ENCODE data around the gene GRAPL.
"Not testable (repeated sequence)": the region's sequence is repeated elsewhere in the genome, so short reads cannot be mapped to it uniquely, and the experiment has no call there.

GRAPL gene

GRCh38 chr17:19137959-19138358, 10.6 kb downstream of the GRAPL start:
- not testable (repeated sequence) for DNase-seq

GRCh38 chr17:19141366-19142155, 14.2 kb downstream of the GRAPL start:
- DNase-seq = not testable (repeated sequence)

DNA sequence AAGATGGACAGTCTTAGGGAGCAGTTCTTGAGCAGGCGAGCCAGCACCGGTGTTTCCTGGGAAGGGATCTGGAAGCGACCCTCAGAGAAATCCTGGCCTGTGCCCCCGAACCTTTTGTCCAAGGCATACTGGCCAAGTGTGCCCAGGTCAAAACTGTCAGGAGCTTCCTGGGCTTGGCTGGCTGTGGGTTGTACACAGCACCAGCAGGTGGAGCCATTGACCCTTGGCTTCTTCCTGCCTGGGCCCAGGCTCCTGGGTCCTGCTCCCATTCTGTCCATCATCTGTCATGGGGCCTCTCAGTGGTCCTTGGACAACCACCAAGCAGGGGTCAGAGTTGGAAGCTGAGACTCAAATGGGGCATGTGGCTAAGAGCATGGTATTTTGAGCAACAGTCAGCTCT, 15.0 kb downstream of the GRAPL start:
- DNase-seq = not testable (repeated sequence)

GRCh38 chr17:19143097-19143777, 15.8 kb downstream of the GRAPL start:
- not testable (repeated sequence) for DNase-seq

DNA sequence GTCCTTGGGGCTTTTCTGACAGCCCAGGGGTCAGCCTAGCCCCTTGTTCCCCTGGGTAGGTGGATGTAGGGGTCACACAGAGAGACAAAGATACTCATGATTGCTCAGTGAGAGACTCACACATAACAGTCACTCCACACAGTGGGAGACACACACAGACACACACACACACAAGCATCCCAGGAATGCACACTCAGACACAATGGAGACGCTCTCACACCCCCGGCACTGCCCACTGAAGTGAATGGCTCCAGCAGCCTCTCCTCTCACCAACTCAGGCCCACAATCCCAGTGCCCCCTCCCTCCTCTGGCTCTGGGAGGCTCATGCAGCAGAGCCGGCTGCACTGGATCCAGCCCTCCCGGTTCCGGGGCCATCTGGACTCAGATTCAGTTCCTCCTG, 17.0 kb downstream of the GRAPL start:
- not testable (repeated sequence) for DNase-seq

GRCh38 chr17:19145471-19145870, 18.1 kb downstream of the GRAPL start:
- not testable (repeated sequence) for DNase-seq

GRCh38 chr17:19150678-19151615, 23.6 kb downstream of the GRAPL start:
- DNase-seq = not testable (repeated sequence)

DNA sequence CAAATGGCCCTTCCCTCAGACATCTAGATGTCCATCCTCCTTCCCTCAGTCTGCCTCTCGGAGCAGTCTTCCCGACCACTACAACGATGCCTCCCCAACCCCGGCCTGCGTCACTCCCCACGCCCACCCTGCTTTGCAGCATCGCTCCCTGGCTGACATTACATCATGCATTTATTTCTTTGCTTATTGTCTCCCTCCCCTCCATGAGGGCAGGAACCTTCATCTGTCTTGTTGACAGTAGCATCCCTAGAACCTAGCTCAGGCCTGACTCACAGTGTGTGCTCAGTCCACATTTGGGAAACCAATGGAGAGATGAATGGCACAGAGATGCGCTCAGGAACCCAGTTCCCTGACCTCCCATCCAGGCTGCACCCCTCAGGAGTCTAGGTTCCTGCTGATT, 30.2 kb downstream of the GRAPL start:
- DNase-seq = not testable (repeated sequence)

DNA sequence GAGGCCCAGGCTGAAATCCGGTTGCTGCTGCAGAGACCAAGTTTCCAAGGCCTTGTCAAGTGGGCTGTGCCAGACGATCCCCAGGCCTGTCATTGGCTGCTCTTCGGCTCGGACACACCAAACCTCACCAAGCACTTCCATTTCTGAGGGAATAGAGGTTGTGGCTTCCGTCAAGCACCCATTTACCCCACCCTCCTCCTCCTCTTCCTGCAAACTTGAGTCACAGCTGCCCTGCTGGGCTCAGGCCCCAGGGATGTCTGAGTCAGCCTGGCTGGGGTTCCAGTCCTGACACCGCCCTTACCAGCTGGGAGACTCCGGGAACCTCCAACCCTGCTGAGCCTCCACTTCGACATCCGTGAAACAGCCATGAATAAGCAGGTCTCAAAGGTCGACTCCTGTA, 31.1 kb downstream of the GRAPL start:
- not testable (repeated sequence) for DNase-seq

DNA sequence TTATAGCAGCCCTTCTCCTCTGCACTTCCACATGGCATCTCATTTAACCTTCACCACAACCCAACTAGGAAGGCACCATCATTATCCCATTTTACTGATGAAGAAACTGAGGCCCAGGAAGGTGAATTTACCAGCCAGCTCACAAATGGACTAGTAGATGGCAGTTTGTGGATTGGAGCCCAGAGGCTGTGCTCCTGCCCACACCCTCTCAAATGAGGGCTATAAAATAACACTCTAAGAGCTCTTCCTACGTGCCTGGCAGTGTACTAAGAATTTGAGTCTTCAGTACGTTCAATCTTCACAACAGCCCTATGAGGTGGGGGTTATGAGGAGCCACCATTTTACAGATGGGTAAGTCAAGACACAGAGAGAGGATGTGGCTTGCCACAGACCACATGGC, 31.5 kb downstream of the GRAPL start:
- DNase-seq = not testable (repeated sequence)

DNA sequence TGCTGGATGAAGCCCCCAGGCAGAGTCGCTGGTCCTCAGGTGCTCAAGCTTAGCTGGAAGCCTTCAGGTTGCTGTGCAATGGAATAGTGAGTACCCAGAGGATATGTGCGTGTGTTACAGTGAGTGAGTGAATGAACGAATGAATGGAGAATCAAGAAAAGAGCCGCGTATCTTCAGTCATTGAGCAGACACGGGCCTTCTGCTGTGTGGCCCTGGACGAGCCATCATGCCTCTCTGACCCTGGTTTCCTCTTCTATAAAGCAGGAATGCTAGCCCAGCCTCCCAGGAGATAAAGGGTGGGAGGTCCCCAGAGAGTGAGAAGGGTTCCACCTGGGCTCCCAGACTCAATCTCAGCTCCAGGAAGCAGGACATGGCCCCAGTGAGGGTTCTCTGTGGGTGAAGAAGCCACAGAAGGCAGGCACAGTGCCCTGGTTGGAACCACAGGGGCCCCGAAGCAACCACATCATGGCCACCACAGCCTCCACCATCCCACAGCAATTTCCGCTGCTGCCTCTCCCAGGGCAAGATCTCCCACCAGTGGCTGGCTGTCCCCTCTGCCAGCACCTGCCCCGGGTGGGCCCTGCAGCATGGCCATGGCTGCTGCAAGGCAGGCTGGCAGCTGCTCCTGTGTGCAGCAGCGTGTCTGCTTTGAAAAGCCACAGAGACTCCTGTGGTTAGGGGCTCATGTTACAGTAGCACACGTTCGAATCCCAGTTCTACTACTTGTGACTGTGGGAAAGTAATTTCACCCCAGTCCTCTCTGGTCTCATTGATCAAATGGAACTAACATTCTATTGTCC, 34.1 kb downstream of the GRAPL start:
- not testable (repeated sequence) for DNase-seq

GRCh38 chr17:19162384-19163216, 35.2 kb downstream of the GRAPL start:
- not testable (repeated sequence) for DNase-seq

DNA sequence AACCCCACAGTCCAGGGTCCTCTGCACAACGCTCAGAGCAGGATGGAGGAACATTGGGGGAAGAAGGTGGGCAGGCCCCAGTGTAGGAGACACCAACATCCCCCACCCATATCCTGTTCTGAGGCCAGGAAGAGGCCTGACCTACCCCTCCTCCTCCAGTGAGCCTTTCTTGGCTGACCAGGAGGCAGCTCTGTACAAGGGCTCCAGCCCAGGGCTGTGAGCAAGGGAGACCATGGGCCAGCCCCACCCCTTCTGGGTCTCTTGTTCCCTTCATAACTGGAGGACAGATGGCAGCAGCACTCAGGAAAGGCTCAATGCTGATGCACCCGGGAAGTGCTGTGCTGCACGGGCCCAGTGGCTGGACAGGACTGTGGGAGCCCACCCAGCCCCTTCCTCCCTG, 47.0 kb downstream of the GRAPL start:
- not testable (repeated sequence) for DNase-seq

- not testable (repeated sequence) for DNase-seq
Measured at GRCh38 chr17:19175410-19175809, 48.0 kb downstream of the GRAPL start.

DNA sequence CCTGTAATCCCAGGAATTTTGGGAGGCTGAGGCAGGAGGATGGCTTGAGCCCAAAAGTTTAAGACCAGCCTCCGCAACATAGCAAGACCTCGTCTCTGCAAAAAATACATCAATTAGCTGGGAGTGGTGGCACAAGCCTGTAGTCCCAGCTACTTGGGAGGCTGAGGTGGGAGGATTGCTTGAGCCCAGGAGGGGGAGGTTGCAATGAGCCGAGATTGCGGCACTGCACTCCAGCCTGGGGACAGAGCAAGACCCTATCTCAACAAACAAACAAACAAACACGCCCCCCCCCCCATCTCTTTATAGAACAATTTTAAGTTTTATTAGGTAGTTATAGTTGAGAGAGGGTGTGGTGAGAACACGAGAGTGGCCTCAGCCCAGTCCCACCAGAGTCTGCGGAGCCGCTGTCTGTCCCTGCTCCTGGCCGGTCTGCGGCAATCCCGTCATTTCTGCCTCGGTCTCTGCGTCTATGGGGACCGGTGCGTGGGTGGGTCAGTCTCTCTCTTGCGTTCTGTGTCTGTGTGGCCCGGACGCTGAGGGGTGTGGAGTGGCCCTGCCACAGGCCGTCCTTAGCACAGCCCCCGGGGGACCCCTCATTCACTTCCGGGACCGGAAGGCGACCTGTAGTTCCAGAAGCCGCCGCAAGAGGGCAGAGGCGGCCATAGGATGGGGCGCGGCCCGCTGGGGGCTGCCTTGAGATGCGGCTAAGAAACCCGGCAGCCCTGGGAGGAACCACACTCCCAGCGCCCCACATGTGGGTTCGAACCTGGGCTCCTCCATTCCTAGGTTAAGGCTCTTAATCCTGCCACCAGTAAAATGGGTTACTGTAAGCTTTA, 53.9 kb downstream of the GRAPL start:
- not testable (repeated sequence) for DNase-seq

- not testable (repeated sequence) for DNase-seq
Measured at GRCh38 chr17:19187883-19188869, 60.8 kb downstream of the GRAPL start.

GRCh38 chr17:19188870-19189708, 61.7 kb downstream of the GRAPL start:
- DNase-seq = not testable (repeated sequence)
